ENCODE data around the gene NKG7. TPM values are rescaled to one million over a fixed set of nuclear protein-coding genes. Genes with fewer than 3 reads are reported as not detected.

Gene NKG7
- polyA plus RNA-seq, 1 experiment, result not detected

DNA sequence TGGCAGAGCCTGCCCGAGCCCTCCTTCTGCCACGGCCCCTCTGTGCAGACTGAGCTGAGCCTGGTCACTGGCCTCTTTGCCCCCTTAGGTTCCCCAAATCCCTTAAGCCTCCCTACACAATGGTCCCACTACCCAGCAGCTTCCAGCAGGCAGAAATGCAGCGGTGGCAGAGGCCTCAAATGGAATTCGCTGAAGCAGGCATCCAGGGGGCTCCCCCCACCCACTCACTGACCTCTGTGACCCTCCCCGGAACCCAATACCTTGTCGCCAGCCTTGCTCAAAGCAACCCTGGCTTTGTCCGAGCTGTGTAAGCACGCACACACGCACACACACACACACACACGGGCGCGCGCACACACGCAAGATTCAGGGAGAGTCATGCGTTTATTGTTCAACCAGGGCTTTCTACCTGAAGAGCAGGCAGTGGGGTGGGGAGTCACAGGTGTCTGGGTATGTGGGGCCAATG is 15.5 kb upstream of the NKG7 start, which contains the start of gene LIM2:
Gene LIM2, minus strand, starts transcription at position 51 of the 466 bp plus-strand sequence. CDS start 531 bp downstream, outside the sequence.
- no peak for DNase-seq (ENCODE audit: low read depth)
- Histone ChIP-seq H3K27me3 (ENCODE audit: control insufficient read depth, insufficient read depth, low read length) (0 out of 2 replicates have a peak, but pooled peaks cover 2% of the 10 kb centered on the region), H3K4me3 (ENCODE audit: low read depth, low read length) (no peak within 1 kb of the TSS), H3K36me3 (ENCODE audit: control insufficient read depth, insufficient read depth, low read length) (no peaks in the 10 kb centered on the region)
- POLR2A ChIA-PET, result no interaction called here
- CTCF ChIA-PET, result interaction anchor here (1.0 to 1.5 kb wide), 3 partner anchors 20 to 38 kb away, joined by 3 to 4 read pairs (median 3); no protein-coding TSS in a partner anchor
- TF ChIP-seq, protein P1, sequence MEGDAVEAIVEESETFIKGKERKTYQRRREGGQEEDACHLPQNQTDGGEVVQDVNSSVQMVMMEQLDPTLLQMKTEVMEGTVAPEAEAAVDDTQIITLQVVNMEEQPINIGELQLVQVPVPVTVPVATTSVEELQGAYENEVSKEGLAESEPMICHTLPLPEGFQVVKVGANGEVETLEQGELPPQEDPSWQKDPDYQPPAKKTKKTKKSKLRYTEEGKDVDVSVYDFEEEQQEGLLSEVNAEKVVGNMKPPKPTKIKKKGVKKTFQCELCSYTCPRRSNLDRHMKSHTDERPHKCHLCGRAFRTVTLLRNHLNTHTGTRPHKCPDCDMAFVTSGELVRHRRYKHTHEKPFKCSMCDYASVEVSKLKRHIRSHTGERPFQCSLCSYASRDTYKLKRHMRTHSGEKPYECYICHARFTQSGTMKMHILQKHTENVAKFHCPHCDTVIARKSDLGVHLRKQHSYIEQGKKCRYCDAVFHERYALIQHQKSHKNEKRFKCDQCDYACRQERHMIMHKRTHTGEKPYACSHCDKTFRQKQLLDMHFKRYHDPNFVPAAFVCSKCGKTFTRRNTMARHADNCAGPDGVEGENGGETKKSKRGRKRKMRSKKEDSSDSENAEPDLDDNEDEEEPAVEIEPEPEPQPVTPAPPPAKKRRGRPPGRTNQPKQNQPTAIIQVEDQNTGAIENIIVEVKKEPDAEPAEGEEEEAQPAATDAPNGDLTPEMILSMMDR (IDR thresholded peaks at IDR 0.05; ENCODE audit: insufficient read depth, low read depth, low read length), result no peak

DNA sequence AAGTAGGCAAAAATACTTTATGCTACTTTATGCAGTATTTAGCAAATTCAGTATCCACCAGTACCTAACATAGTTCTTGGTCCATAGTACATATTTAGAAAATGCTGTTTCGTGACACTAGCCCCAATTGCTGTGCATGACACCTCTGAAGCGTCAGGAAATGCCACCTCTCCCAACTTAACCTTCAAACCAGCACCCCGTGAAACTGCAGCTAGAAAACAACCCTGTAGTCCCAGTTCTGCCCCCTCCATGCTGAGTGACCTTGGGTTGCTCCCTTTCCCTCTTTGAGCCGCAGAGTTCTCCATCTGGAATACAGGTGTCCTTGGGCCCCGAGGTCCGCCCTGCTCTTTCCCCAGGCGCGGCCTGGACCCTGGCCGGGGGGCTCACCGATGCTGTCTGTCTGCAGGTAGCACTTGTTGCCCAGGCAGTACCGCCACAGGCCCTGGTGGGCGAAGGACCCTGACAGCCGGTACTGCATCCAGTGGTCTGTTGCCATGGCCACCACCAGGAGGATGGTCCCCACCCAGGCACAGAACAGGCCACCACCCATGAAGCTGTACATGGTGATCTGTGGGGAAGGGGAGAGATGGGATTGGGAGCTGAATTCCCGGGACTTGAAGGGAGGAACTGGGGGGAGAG is 14.5 kb upstream of the NKG7 start:
- Histone ChIP-seq H3K4me3 (ENCODE audit: low read depth, low read length) (no peak overlapping the region), H3K36me3 (ENCODE audit: control insufficient read depth, insufficient read depth, low read length) (no peaks in the 10 kb centered on the region), H3K27me3 (ENCODE audit: control insufficient read depth, insufficient read depth, low read length) (0 out of 2 replicates have a peak, but pooled peaks cover 2% of the 10 kb centered on the region)
- ChIA-PET POLR2A (no interaction called here), CTCF (interaction anchor here (1.5 kb wide), 1 partner anchor 21 kb away, joined by 3 read pairs; no protein-coding TSS in a partner anchor)
- DNase-seq (ENCODE audit: low read depth), result no peak
- TF ChIP-seq, protein P1 (IDR thresholded peaks at IDR 0.05; ENCODE audit: insufficient read depth, low read depth, low read length), result no peak

DNA sequence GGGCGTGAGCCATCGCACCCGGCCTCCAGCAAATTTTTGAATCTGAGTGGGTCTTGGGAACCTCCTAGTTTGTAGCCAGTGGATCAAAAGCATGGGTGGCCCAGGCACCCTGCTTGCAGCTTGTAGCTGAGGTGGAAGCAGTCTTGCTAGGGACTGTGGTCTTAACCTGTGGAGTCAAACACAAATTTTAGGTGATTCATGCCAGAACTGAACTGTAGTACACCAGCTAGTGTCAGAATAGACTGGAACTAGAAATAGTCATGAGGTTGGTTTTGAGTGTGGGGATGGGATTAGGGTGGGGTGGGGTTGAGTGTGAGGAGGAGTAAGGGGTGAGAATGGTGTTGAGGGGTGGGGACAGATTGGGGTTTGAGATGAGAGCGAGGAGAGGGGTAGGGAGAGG is 9.6 kb upstream of the NKG7 start:
- H3K27me3 ChIP-seq (ENCODE audit: control insufficient read depth, insufficient read depth, low read length), result 0 out of 2 replicates have a peak, but pooled peaks cover 2% of the 10 kb centered on the region
- CTCF ChIA-PET, result no interaction called here
- DNase-seq (ENCODE audit: low read depth), result no peak
- TF ChIP-seq, protein P1 (IDR thresholded peaks at IDR 0.05; ENCODE audit: insufficient read depth, low read depth, low read length), result no peak
- H3K36me3 ChIP-seq (ENCODE audit: control insufficient read depth, insufficient read depth, low read length), result no peaks in the 10 kb centered on the region
- POLR2A ChIA-PET, result no interaction called here
- no peak overlapping the region for H3K4me3 ChIP-seq (ENCODE audit: low read depth, low read length)

DNA sequence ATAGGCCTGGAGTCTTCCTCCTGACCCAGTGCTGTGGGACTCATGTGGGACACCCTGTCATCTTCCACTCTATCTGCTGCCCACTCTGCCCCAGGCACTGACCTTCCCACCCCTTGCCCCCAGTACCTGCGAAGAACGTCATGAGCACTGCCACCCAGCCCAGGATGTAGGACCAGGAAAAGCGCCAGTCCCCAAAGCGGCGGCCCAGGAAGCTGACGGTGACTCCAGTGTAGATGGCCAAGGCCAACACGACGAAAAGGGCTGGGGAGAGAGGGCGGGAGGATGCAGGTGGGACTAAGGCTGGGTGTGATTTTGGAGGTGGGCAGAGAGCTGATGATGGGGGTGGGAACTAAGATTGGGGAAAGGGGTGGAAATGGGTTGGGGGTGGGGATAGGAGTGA is 7.9 kb upstream of the NKG7 start:
- CTCF ChIA-PET, result no interaction called here
- no peaks in the 10 kb centered on the region for H3K27me3 ChIP-seq (ENCODE audit: control insufficient read depth, insufficient read depth, low read length)
- TF ChIP-seq, protein P1 (IDR thresholded peaks at IDR 0.05; ENCODE audit: insufficient read depth, low read depth, low read length), result no peak
- no peak overlapping the region for H3K4me3 ChIP-seq (ENCODE audit: low read depth, low read length)
- no peak for DNase-seq (ENCODE audit: low read depth)
- H3K36me3 ChIP-seq (ENCODE audit: control insufficient read depth, insufficient read depth, low read length), result no peaks in the 10 kb centered on the region
- POLR2A ChIA-PET, result no interaction called here

DNA sequence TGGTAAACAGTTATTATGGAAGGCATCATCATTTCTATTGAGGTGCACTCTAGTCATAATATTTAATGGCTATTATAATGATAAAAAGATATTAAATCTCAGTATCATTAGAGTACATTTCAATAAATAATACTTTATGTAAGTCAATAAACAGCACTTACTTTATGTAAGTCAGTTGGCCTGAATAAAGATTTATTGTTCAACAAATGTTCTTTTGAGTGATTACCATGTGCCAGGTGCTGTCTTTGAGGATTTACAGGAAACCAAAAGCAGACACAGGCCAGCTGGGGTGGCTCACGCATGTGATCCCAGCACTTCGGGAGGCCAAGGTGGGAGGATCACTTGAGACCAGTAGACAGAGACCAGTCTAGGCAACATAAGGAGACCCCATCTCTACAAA is 5.0 kb upstream of the NKG7 start:
- H3K4me3 ChIP-seq (ENCODE audit: low read depth, low read length), result no peak overlapping the region
- no peak for DNase-seq (ENCODE audit: low read depth)
- H3K27me3 ChIP-seq (ENCODE audit: control insufficient read depth, insufficient read depth, low read length), result peaks cover 2% of the 10 kb centered on the region; the same call in 1 of the 2 replicates
- TF ChIP-seq, protein P1 (IDR thresholded peaks at IDR 0.05; ENCODE audit: insufficient read depth, low read depth, low read length), result no peak
- ChIA-PET CTCF (no interaction called here), POLR2A (no interaction called here)
- no peaks in the 10 kb centered on the region for H3K36me3 ChIP-seq (ENCODE audit: control insufficient read depth, insufficient read depth, low read length)

All from BJ (cell line).